K562 (cell line): Measurements from ENCODE around the gene OLIG3. TPM values are rescaled to one million over a fixed set of nuclear protein-coding genes. Genes with fewer than 3 reads are reported as not detected.

Experiments
- ATAC-seq: fragments of 200-7000 bp; cut with Tn5 transposase; 3 replicates; pipeline ENCODE4 v1.9.1; 2020; ENCODE audit warnings: moderate library complexity
- BruUV-seq: library from RNA; stranded (reverse); fragments of 400-500 nt; replicated peaks from 2 replicates; lab custom pipeline; 2021; lab: Mats Ljungman, UMichigan
- CTCF ChIA-PET: fragments of 300-600 bp; formaldehyde crosslinking; extraction: SDS; loops from one replicate; lab custom pipeline; 2021; ENCODE audit warnings: low intra/inter-chr PET ratio; lab: Yijun Ruan, JAX
- POLR2A ChIA-PET: fragments of 300-600, 350-650 bp; sonication (Branson Sonifier 250); formaldehyde crosslinking; extraction: SDS; loops from one replicate; lab custom pipeline; 2021; ENCODE audit warnings: antibody characterized with exemption, inconsistent platforms; lab: Yijun Ruan, JAX
- DNase-seq, 4 experiments: peaks; one replicate each; pipeline versions ENCODE4 v3.0.0 to v3.0.0-alpha.2; 2011 to 2018; ENCODE audit warnings: low spot score in 3 of 4, mixed read lengths in 3 of 4; ENCODE audit errors: extremely low read depth in 1 of 4
- FAIRE-seq: peaks from 2 replicates; lab custom pipeline; 2011; peaks lifted over from hg19 to GRCh38; lab: Jason Lieb, UNC
- H2AFZ ChIP-seq: 2 replicates; pipeline ENCODE4 v1.6.0; 2011; ENCODE audit warnings: low read depth, low read length, control low read depth, inconsistent platforms
- H3K27ac ChIP-seq: fragments of 200-600 bp; 3 replicates; pipeline ENCODE4 v1.8.0; 2011; ENCODE audit warnings: low read depth, mild to moderate bottlenecking, control low read depth, inconsistent platforms, low read length, moderate library complexity, mixed read lengths; ENCODE audit errors: extremely low read depth
- H3K27me3 ChIP-seq, 2 experiments: fragments of 300-600 bp in 1 of 2; 2 replicates in 1 of 2; 3 replicates in 1 of 2; pipeline versions ENCODE4 v1.6.0 to v1.8.0; 2011; ENCODE audit warnings: inconsistent platforms in 2 of 2, low read length in 2 of 2, mild to moderate bottlenecking in 1 of 2, mixed read lengths in 1 of 2, moderate library complexity in 1 of 2; ENCODE audit not compliant: control insufficient read depth in 2 of 2, insufficient read depth in 2 of 2
- H3K36me3 ChIP-seq: fragments of 300-600 bp; 3 replicates; pipeline ENCODE4 v1.8.0; 2011; ENCODE audit warnings: mild to moderate bottlenecking, low read length, inconsistent platforms; ENCODE audit not compliant: control insufficient read depth, insufficient read depth
- H3K4me1 ChIP-seq, 2 experiments: fragments of 200-600 bp in 1 of 2; replicated peaks in 1 of 2; 2 replicates in 1 of 2; 3 replicates in 1 of 2; pipeline versions ENCODE4 v1.5.1 to v1.8.0; 2011; ENCODE audit warnings: inconsistent platforms in 2 of 2, low read length in 2 of 2, mild to moderate bottlenecking in 1 of 2, mixed read lengths in 1 of 2, moderate library complexity in 1 of 2; ENCODE audit not compliant: control insufficient read depth in 2 of 2, insufficient read depth in 2 of 2
- H3K4me2 ChIP-seq: 2 replicates; pipeline ENCODE4 v1.6.1; 2011; ENCODE audit warnings: low read length, control low read depth, inconsistent platforms, mixed read lengths; ENCODE audit not compliant: insufficient read depth
- H3K4me3 ChIP-seq: fragments of 200-600 bp; sonication (generic), shearing (Covaris generic); 2 replicates; pipeline ENCODE4 v1.5.1; 2016; ENCODE audit warnings: control low read depth, inconsistent platforms
- H3K79me2 ChIP-seq: fragments of 200-600 bp; 3 replicates; pipeline ENCODE4 v1.8.0; 2011; ENCODE audit warnings: low read length, inconsistent platforms; ENCODE audit not compliant: control insufficient read depth, insufficient read depth
- H3K9ac ChIP-seq, 2 experiments: 2 replicates each; pipeline versions ENCODE4 v1.6.0 to v1.6.1; 2011; ENCODE audit warnings: low read depth in 2 of 2, low read length in 2 of 2, control low read depth in 1 of 2, inconsistent platforms in 1 of 2, mild to moderate bottlenecking in 1 of 2, mixed read lengths in 1 of 2; ENCODE audit not compliant: insufficient read depth in 1 of 2
- H3K9me1 ChIP-seq: one replicate; pipeline ENCODE4 v1.6.0; 2011; ENCODE audit warnings: inconsistent platforms, mild to moderate bottlenecking, low read length, moderate library complexity; ENCODE audit not compliant: control insufficient read depth, insufficient read depth
- H3K9me3 ChIP-seq: replicated peaks from 2 replicates; pipeline ENCODE4 v1.5.1; 2011; ENCODE audit warnings: low read depth, low read length, inconsistent platforms; ENCODE audit not compliant: control insufficient read depth, insufficient read depth
- H4K20me1 ChIP-seq: replicated peaks from 2 replicates; pipeline ENCODE4 v1.6.1; 2011; ENCODE audit warnings: low read length, inconsistent platforms, mixed read lengths; ENCODE audit not compliant: control insufficient read depth, insufficient read depth
- HDAC2 ChIP-seq: fragments of 450-650 bp; IDR thresholded peaks from 2 replicates; pipeline ENCODE4 v1.6.1; 2016; ENCODE audit warnings: mild to moderate bottlenecking
- KLF10 ChIP-seq: fragments of 250-450 bp; sonication (Bioruptor Pico); IDR thresholded peaks from 2 replicates; pipeline ENCODE4 v1.6.1; 2021; ENCODE audit warnings: matching md5 sums
- MGA ChIP-seq: fragments of 450-650 bp; IDR thresholded peaks from 2 replicates; pipeline ENCODE4 v1.6.1; 2016; ENCODE audit warnings: mild to moderate bottlenecking, moderate library complexity
- NR0B1 ChIP-seq: fragments of 450-650 bp; IDR thresholded peaks from one replicate; pipeline ENCODE4 v1.6.1; 2018; ENCODE audit warnings: mild to moderate bottlenecking, moderate library complexity; ENCODE audit not compliant: partially characterized antibody
- RFX7 ChIP-seq: fragments of 250-450 bp; sonication (Bioruptor Pico); IDR thresholded peaks from 2 replicates; pipeline ENCODE4 v1.5.1; 2021; ENCODE audit warnings: mild to moderate bottlenecking
- THRB ChIP-seq: fragments of 450-650 bp; formaldehyde crosslinking; conservative IDR thresholded peaks from 2 replicates; pipeline ENCODE4 v1.4.0; 2022; ENCODE audit warnings: mild to moderate bottlenecking, missing genetic modification characterization
- ZBTB17 ChIP-seq: fragments of 450-650 bp; formaldehyde crosslinking; IDR thresholded peaks from 2 replicates; pipeline ENCODE4 v1.4.0; 2020; ENCODE audit warnings: mild to moderate bottlenecking
- WGBS: fragments of 100-300 bp; shearing (Covaris generic); methylation state at CpG from one replicate; pipeline ENCODE4 v1.1.6; 2016; ENCODE audit warnings: low coverage, mixed read lengths; ENCODE audit not compliant: insufficient coverage; ENCODE audit errors: missing lambda C conversion rate; 5-methylcytosine and 5-hydroxymethylcytosine counted together
- in situ Hi-C: fragments of 300-500 bp; cut with MboI; formaldehyde crosslinking; loops from 4 replicates; pipeline ENCODE4 v1.15.0; 2018; ENCODE audit warnings: inconsistent platforms, mixed read lengths
- intact Hi-C: fragments of 100-400 bp; cut with micrococcal nuclease; formaldehyde crosslinking; loops from 2 replicates; pipeline ENCODE4 v1.14.2; 2022
- polyA plus RNA-seq, 8 experiments: library from polyadenylated mRNA; depleted of rRNA in 4 of 8; stranded (reverse) in 5 of 8; unstranded in 3 of 8; fragments of >200 nt; fragmentation: Nextera tagmentation in 2 of 8; fragmentation: Illumina TruSeq in 1 of 8; extraction: Ambion mirVana in 2 of 8; extraction: Trizol in 1 of 8; gene quantifications; 2 replicates each; pipeline versions ENCODE4 v1.2.1 to v1.2.3, GENCODE V29; 2011 to 2014; ENCODE audit warnings: inconsistent platforms in 1 of 8, missing spikeins in 1 of 8
- total RNA-seq, 7 experiments: library from RNA; depleted of rRNA in 6 of 7; stranded (reverse); fragments of >200 nt in 6 of 7; fragmentation: Illumina TruSeq in 2 of 7; extraction: Trizol in 2 of 7; gene quantifications; 2 replicates each; pipeline versions ENCODE4 v1.2.1 to v1.2.3, GENCODE V29; 2011 to 2021; ENCODE audit warnings: low replicate concordance in 1 of 7

The OLIG3 gene
- total and polyA plus RNA-seq, 9 of the 15 experiments (the other 6 are each of a cell fraction or from before 2014, with no cell fraction given): not detected

GRCh38 chr6:137536104-137536773 is 42.0 kb upstream of the OLIG3 start:
- H3K27ac ChIP-seq: no peak overlapping the region
- in situ Hi-C loops: no loop called here
- H3K9me1 ChIP-seq: no peaks in the 10 kb centered on the region
- H3K27me3 ChIP-seq: no peaks in the 10 kb centered on the region; a peak in 1 of 5 replicates
- no peak for DNase-seq
- no peak overlapping the region for H2AFZ ChIP-seq
- no peak for ATAC-seq
- WGBS: under 1% methylated on average over 6 of the region's 6 CpGs
- H3K9ac ChIP-seq: no peak overlapping the region
- intact Hi-C loops: no loop called here
- H3K4me2 ChIP-seq: no peak overlapping the region
- no TSS peak for BruUV-seq
- H3K9me3 ChIP-seq: no peaks in the 10 kb centered on the region
- FAIRE-seq: no peak
- H3K79me2 ChIP-seq: no peaks in the 10 kb centered on the region
- CTCF ChIA-PET: no interaction called here
- POLR2A ChIA-PET: no interaction called here
- no peaks in the 10 kb centered on the region for H3K36me3 ChIP-seq
- H3K4me3 ChIP-seq: no peak overlapping the region
- no peaks in the 10 kb centered on the region for H3K4me1 ChIP-seq
- no peaks in the 10 kb centered on the region for H4K20me1 ChIP-seq
- TF ChIP-seq HDAC2: no peak
- TF ChIP-seq MGA: no peak
- TF ChIP-seq ZBTB17 (CRISPR knock-in tag): no peak
- TF ChIP-seq NR0B1: no peak
- TF ChIP-seq RFX7 (CRISPR knock-in tag): no peak
- TF ChIP-seq THRB (CRISPR knock-in tag): no peak
- TF ChIP-seq KLF10 (CRISPR knock-in tag): no peak
